ENCODE results near the gene CAMTA2. TPM values are rescaled to one million over a fixed set of nuclear protein-coding genes. Genes with fewer than 3 reads are reported as not detected.

The CAMTA2 gene
- total RNA-seq, 4 donors from 2014 or later: 15.3 to 46.2 (median 22.5) TPM

DNA sequence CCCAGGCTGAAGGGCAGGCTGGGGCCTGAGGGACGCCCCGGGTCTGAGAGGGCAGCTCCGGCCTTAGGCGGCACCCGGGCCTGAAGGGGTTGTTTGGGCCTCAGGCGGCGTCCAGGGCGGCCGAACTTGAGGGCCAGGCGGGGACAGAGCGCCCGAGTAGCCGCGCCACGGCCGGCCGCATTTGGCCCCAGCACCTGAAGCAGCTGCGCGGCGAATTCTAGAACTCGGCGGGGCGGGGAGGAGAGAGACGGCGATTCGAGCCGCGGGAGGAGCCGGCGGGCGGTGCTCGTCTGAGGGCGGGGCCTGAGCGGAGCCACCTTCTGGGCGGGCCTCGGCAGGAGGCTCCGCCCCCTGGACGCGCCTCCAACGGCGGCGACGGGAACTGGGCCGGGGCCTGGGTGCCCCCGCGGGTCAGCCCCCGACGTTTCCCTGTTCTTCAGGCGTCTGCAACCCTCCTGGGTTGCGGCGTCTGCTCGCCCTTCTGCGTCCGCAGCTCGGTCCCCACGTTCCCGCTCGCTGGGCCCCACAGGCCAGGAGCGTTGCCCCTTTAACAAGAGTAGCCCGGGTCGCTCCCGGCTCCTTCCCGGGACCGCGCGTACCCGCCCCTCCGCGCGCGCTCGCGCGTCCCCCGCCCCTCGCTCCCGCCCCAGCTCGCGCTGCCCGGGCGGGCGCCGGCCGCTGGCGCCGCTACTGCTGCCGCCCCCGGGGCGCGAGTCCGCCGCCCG, 10.0 kb upstream of the CAMTA2 start, which contains the start of the genes INCA1 and KIF1C:
Gene INCA1 (minus strand): TSS at position 221 of the 725 bp plus-strand sequence. CDS start 3,085 bp downstream, outside the sequence.
Gene KIF1C (plus strand): TSS at position 649 of the 725 bp plus-strand sequence. CDS start 2,297 bp downstream, outside the sequence.
- Histone ChIP-seq H3K36me3 (peaks cover 0 to 18% (median 15%) of the 10 kb centered on the region in 3 donors), H3K9me3 (no peaks in the 10 kb centered on the region), H3K4me3 (peak within 1 kb of the TSS; percentile 80 to 96 (median 88)), H3K4me1 (peaks cover 0 to 37% (median 22%) of the 10 kb centered on the region in 4 donors), H3K27me3 (no peaks in the 10 kb centered on the region), H3K27ac (peak within 1 kb of the TSS; percentile 89 to 96 (median 93))
- DNase-seq (ENCODE audit: low spot score in 2 of 2): peak; percentile 81 to 82
- TF ChIP-seq POLR2A (IDR thresholded peaks at IDR 0.05): peak; percentile 11 to 86
- TF ChIP-seq, protein P1, sequence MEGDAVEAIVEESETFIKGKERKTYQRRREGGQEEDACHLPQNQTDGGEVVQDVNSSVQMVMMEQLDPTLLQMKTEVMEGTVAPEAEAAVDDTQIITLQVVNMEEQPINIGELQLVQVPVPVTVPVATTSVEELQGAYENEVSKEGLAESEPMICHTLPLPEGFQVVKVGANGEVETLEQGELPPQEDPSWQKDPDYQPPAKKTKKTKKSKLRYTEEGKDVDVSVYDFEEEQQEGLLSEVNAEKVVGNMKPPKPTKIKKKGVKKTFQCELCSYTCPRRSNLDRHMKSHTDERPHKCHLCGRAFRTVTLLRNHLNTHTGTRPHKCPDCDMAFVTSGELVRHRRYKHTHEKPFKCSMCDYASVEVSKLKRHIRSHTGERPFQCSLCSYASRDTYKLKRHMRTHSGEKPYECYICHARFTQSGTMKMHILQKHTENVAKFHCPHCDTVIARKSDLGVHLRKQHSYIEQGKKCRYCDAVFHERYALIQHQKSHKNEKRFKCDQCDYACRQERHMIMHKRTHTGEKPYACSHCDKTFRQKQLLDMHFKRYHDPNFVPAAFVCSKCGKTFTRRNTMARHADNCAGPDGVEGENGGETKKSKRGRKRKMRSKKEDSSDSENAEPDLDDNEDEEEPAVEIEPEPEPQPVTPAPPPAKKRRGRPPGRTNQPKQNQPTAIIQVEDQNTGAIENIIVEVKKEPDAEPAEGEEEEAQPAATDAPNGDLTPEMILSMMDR (IDR thresholded peaks at IDR 0.05): peak; percentile 9 to 85 (median 36)
- peak; percentile 64 to 87 for TF ChIP-seq EP300 (IDR thresholded peaks at IDR 0.05)
- WGBS, 2 donors: 0% methylated on average over 32 to 47 of the region's 93 CpGs

DNA sequence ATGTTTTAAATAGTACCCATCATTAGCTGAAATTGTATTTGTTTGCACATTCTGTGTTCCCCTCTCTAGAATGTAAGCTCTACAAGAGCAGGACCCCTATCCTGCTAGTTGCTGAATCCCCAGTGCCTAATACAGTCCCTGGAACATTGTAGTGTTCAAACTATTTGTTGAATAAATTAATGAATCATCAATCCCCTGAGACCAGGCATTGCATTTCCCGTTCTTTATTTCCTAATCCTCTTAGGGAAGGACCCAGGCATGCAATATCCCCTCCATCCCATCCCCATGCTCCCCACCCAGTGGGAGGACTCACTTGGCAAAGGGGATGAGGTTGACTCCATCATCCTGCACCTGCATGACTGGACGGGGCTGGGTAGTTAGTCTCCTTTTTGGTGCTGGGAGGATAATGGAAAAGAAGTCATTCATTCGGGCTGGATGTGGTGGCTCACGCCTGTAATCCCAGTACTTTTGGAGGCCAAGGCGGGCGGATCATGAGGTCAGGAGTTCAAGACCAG, 6.7 kb upstream of the CAMTA2 start:
- no peaks in the 10 kb centered on the region for H3K27me3 ChIP-seq
- H3K27ac ChIP-seq: no peak overlapping the region
- WGBS, 2 donors: 83 to 84% methylated on average over 6 of the region's 6 CpGs
- H3K36me3 ChIP-seq: no peaks in the 10 kb centered on the region
- no peak for DNase-seq (ENCODE audit: low spot score in 2 of 2)
- no peak overlapping the region for H3K4me3 ChIP-seq
- TF ChIP-seq, protein P1 (IDR thresholded peaks at IDR 0.05): no peak
- H3K9me3 ChIP-seq: no peaks in the 10 kb centered on the region
- H3K4me1 ChIP-seq: peaks cover 0 to 21% (median 12%) of the 10 kb centered on the region in 4 donors

DNA sequence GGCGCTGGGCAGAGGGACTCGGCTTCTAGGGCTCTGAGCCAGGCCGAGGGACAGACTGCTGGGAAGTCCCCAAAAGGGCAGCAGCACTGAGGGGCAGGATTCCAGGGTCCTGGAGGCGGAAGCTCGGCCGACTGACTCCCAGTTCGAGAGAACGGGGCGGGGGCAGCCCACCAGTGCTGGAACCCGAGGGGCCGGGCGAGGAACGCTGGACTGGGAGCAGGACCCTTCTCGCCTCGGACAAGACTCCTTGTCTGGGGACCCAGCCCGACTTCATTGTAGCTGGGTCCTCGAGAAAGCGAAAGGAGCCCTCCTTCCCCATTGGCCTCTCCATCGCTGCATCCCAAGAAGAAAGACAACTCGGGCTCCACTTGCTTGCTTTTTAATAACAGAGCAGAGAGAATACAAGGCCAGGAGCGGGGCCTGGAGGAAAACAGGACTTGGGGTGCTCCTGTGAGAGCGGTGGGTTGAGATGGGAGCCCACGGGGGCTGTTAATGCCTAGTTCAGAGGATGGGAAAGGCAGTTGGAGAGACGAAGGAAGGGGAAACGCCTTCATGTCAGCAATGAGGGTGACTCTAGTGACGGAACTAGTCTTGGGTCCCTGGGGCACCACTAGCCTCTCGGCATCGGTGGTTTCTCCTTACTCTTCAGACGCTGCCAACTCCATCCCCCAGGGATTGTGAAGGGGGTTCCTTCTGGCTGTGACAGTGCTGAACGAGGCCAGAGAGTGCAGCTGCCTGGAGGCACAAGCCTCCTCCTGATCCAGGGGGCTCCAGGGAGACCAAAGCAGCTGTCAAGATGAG, 492 bp upstream of the CAMTA2 start:
- peak in 1 of 2 donors; percentile 3 for TF ChIP-seq EP300 (IDR thresholded peaks at IDR 0.05)
- TF ChIP-seq, protein P1 (IDR thresholded peaks at IDR 0.05): no peak
- no peak for TF ChIP-seq POLR2A (IDR thresholded peaks at IDR 0.05)
- H3K27me3 ChIP-seq: no peaks in the 10 kb centered on the region
- no peaks in the 10 kb centered on the region for H3K9me3 ChIP-seq
- no peak for DNase-seq (ENCODE audit: low spot score in 2 of 2)
- peak overlapping the region; percentile 76 to 98 (median 91) for H3K4me3 ChIP-seq
- peak overlapping the region; percentile 91 to 99 (median 95) for H3K27ac ChIP-seq
- WGBS, 2 donors: 1 to 2% methylated on average over 12 to 30 of the region's 30 CpGs
- peaks cover 0 to 30% (median 21%) of the 10 kb centered on the region in 4 donors for H3K4me1 ChIP-seq
- peaks cover 0 to 27% (median 0%) of the 10 kb centered on the region in 3 donors for H3K36me3 ChIP-seq

DNA sequence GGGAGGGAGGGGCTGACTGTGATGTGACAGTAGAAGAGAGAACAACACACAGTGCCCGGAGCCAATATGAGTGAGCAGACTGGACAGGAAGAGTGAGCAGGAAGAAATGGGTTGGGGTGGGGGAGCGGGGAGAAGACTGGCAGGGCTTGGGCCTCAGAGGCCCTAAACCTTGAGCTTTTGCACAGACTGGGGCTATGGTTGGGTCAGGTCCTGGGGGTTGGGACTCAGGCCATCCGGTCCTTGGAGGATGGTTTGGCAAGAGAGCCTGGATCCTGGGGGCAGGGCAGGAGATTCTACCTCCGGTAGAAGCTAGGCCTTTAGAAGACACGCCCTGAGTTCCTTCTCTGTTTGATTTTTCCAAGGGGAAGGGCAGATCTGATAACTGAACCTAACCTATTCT, 1.1 kb downstream of the CAMTA2 start:
- no peak for DNase-seq (ENCODE audit: low spot score in 2 of 2)
- H3K4me3 ChIP-seq: peak overlapping the region; percentile 76 to 98 (median 91)
- no peaks in the 10 kb centered on the region for H3K27me3 ChIP-seq
- peaks cover 0 to 42% (median under 1%) of the 10 kb centered on the region in 3 donors for H3K36me3 ChIP-seq
- peak overlapping the region; percentile 91 to 99 (median 95) for H3K27ac ChIP-seq
- peaks cover 0 to 30% (median 21%) of the 10 kb centered on the region in 4 donors for H3K4me1 ChIP-seq
- 35 to 42% methylated on average over 5 of the region's 5 CpGs for WGBS, 2 donors
- no peaks in the 10 kb centered on the region for H3K9me3 ChIP-seq
- no peak for TF ChIP-seq EP300 (IDR thresholded peaks at IDR 0.05)
- TF ChIP-seq, protein P1 (IDR thresholded peaks at IDR 0.05): no peak
- no peak for TF ChIP-seq POLR2A (IDR thresholded peaks at IDR 0.05)

All from tibial nerve (tissue), 4 donors.